Measurements from ENCODE around the gene SCO2. TPM values are rescaled to one million over a fixed set of nuclear protein-coding genes. Genes with fewer than 3 reads are reported as not detected.

The SCO2 gene
- total RNA-seq, 1 experiment from 2014 or later: 2.1 TPM

GRCh38 chr22:50562523-50563412 lies 37.4 kb upstream of the SCO2 start, which contains the start of gene SYCE3:
Gene SYCE3 (minus strand): TSS chr22:50562919. CDS start chr22:50556405, 6,514 bp downstream.
- H3K27me3 ChIP-seq: peaks cover 16% of the 10 kb centered on the region
- H3K9me3 ChIP-seq (replicated peaks): no peaks in the 10 kb centered on the region
- H3K4me1 ChIP-seq: peaks cover 8% of the 10 kb centered on the region
- DNase-seq: peak; percentile 99
- H3K4me3 ChIP-seq: peak within 1 kb of the TSS; percentile 54
- H3K27ac ChIP-seq: no peak within 1 kb of the TSS
- H3K36me3 ChIP-seq: no peaks in the 10 kb centered on the region

- no peak for DNase-seq
- Histone ChIP-seq H3K9me3 (replicated peaks) (no peaks in the 10 kb centered on the region), H3K27me3 (peaks cover 18% of the 10 kb centered on the region), H3K27ac (no peak overlapping the region), H3K4me1 (no peaks in the 10 kb centered on the region), H3K36me3 (no peaks in the 10 kb centered on the region), H3K4me3 (no peak overlapping the region)
Observed at GRCh38 chr22:50561401-50562358, 36.3 kb upstream of the SCO2 start.

- Histone ChIP-seq H3K27ac (no peak overlapping the region), H3K27me3 (peaks cover 19% of the 10 kb centered on the region)
- DNase-seq: no peak
Observed at GRCh38 chr22:50560034-50560433, 34.6 kb upstream of the SCO2 start.

GRCh38 chr22:50556703-50557102 lies 31.3 kb upstream of the SCO2 start:
- no peak overlapping the region for H3K27ac ChIP-seq
- peaks cover 19% of the 10 kb centered on the region for H3K27me3 ChIP-seq
- no peaks in the 10 kb centered on the region for H3K9me3 ChIP-seq (replicated peaks)
- H3K4me1 ChIP-seq: no peaks in the 10 kb centered on the region
- H3K4me3 ChIP-seq: no peak overlapping the region
- DNase-seq: no peak
- no peaks in the 10 kb centered on the region for H3K36me3 ChIP-seq

More at GRCh38 chr22:50560034-50560433, 34.6 kb upstream of the SCO2 start:
- Histone ChIP-seq H3K9me3 (replicated peaks) (no peaks in the 10 kb centered on the region), H3K36me3 (no peaks in the 10 kb centered on the region), H3K4me3 (no peak overlapping the region), H3K4me1 (no peaks in the 10 kb centered on the region)

- Histone ChIP-seq H3K9me3 (replicated peaks) (no peaks in the 10 kb centered on the region), H3K27ac (no peak overlapping the region), H3K36me3 (no peaks in the 10 kb centered on the region), H3K27me3 (peaks cover 4% of the 10 kb centered on the region; the same call in 1 of the 2 replicates), H3K4me3 (no peak overlapping the region), H3K4me1 (no peaks in the 10 kb centered on the region)
- no peak for DNase-seq
Observed at GRCh38 chr22:50553310-50553709, 27.9 kb upstream of the SCO2 start.

GRCh38 chr22:50551160-50551752 lies 25.9 kb upstream of the SCO2 start:
- Histone ChIP-seq H3K36me3 (no peaks in the 10 kb centered on the region), H3K27me3 (no peaks in the 10 kb centered on the region), H3K27ac (no peak overlapping the region), H3K9me3 (replicated peaks) (no peaks in the 10 kb centered on the region), H3K4me1 (no peaks in the 10 kb centered on the region), H3K4me3 (no peak overlapping the region)
- DNase-seq: no peak

GRCh38 chr22:50550395-50550794 lies 25.0 kb upstream of the SCO2 start:
- DNase-seq: no peak
- no peaks in the 10 kb centered on the region for H3K36me3 ChIP-seq
- no peak overlapping the region for H3K4me3 ChIP-seq
- no peak overlapping the region for H3K27ac ChIP-seq
- H3K27me3 ChIP-seq: no peaks in the 10 kb centered on the region
- H3K4me1 ChIP-seq: no peaks in the 10 kb centered on the region
- H3K9me3 ChIP-seq (replicated peaks): no peaks in the 10 kb centered on the region

GRCh38 chr22:50548921-50549790 lies 23.8 kb upstream of the SCO2 start:
- H3K4me3 ChIP-seq: no peak overlapping the region
- H3K36me3 ChIP-seq: no peaks in the 10 kb centered on the region
- H3K4me1 ChIP-seq: no peaks in the 10 kb centered on the region
- DNase-seq: no peak
- 0 out of 2 replicates have a peak, but pooled peaks cover 4% of the 10 kb centered on the region for H3K27me3 ChIP-seq
- H3K9me3 ChIP-seq (replicated peaks): no peaks in the 10 kb centered on the region
- no peak overlapping the region for H3K27ac ChIP-seq

- H3K27me3 ChIP-seq: 0 out of 2 replicates have a peak, but pooled peaks cover 4% of the 10 kb centered on the region
- H3K4me3 ChIP-seq: no peak overlapping the region
Observed at GRCh38 chr22:50548040-50548920, 22.9 kb upstream of the SCO2 start.

GRCh38 chr22:50547263-50547985 lies 22.0 kb upstream of the SCO2 start:
- 0 out of 2 replicates have a peak, but pooled peaks cover 4% of the 10 kb centered on the region for H3K27me3 ChIP-seq
- H3K27ac ChIP-seq: no peak overlapping the region
- DNase-seq: no peak
- no peaks in the 10 kb centered on the region for H3K4me1 ChIP-seq
- no peak overlapping the region for H3K4me3 ChIP-seq
- no peaks in the 10 kb centered on the region for H3K9me3 ChIP-seq (replicated peaks)
- no peaks in the 10 kb centered on the region for H3K36me3 ChIP-seq

More at GRCh38 chr22:50548040-50548920, 22.9 kb upstream of the SCO2 start:
- no peaks in the 10 kb centered on the region for H3K4me1 ChIP-seq
- H3K27ac ChIP-seq: no peak overlapping the region
- no peak for DNase-seq
- no peaks in the 10 kb centered on the region for H3K36me3 ChIP-seq
- no peaks in the 10 kb centered on the region for H3K9me3 ChIP-seq (replicated peaks)

- H3K27ac ChIP-seq: no peak overlapping the region
- H3K4me3 ChIP-seq: no peak overlapping the region
- H3K27me3 ChIP-seq: 0 out of 2 replicates have a peak, but pooled peaks cover 4% of the 10 kb centered on the region
- H3K36me3 ChIP-seq: no peaks in the 10 kb centered on the region
- no peaks in the 10 kb centered on the region for H3K4me1 ChIP-seq
- no peaks in the 10 kb centered on the region for H3K9me3 ChIP-seq (replicated peaks)
- no peak for DNase-seq
Observed at GRCh38 chr22:50546326-50547262, 21.2 kb upstream of the SCO2 start.
